NCI-H526 treated with DMSO at 0.1 percent for 48 hours (cell line): ENCODE results near the gene NOSIP.

ENCODE experiments used
- DNase-seq: peaks from one replicate; lab custom pipeline; 2025; lab: John Stamatoyannopoulos, UW

Gene NOSIP

GRCh38 chr19:49570997-49571676, 9.2 kb downstream of the NOSIP start:
- DNase-seq: no peak

- peak; percentile 58 for DNase-seq
Measured at GRCh38 chr19:49570138-49570856, 10.1 kb downstream of the NOSIP start.

GRCh38 chr19:49567861-49568441, 12.4 kb downstream of the NOSIP start:
- no peak for DNase-seq

- no peak for DNase-seq
Measured at GRCh38 chr19:49566302-49566701, 14.1 kb downstream of the NOSIP start.

- DNase-seq: no peak
Measured at GRCh38 chr19:49565261-49565660, 15.1 kb downstream of the NOSIP start.

- DNase-seq: no peak
Measured at GRCh38 chr19:49564616-49565045, 15.7 kb downstream of the NOSIP start.

GRCh38 chr19:49560358-49560900, 19.9 kb downstream of the NOSIP start:
- DNase-seq: no peak

- no peak for DNase-seq
Measured at GRCh38 chr19:49559928-49560327, 20.4 kb downstream of the NOSIP start.

GRCh38 chr19:49559443-49559842, 20.9 kb downstream of the NOSIP start:
- no peak for DNase-seq

- no peak for DNase-seq
Measured at GRCh38 chr19:49558591-49558990, 21.8 kb downstream of the NOSIP start.

GRCh38 chr19:49557641-49558325, 22.6 kb downstream of the NOSIP start:
- DNase-seq: no peak

- DNase-seq: no peak
Measured at GRCh38 chr19:49556412-49557398, 23.7 kb downstream of the NOSIP start.

- DNase-seq: no peak
Measured at GRCh38 chr19:49555600-49556411, 24.6 kb downstream of the NOSIP start.

GRCh38 chr19:49554701-49555181, 25.6 kb downstream of the NOSIP start:
- no peak for DNase-seq

GRCh38 chr19:49553451-49554271, 26.7 kb downstream of the NOSIP start:
- no peak for DNase-seq

- DNase-seq: no peak
Measured at GRCh38 chr19:49552749-49553148, 27.6 kb downstream of the NOSIP start.

GRCh38 chr19:49551531-49551930, 28.8 kb downstream of the NOSIP start:
- no peak for DNase-seq

GRCh38 chr19:49549045-49549444, 31.3 kb downstream of the NOSIP start:
- DNase-seq: no peak
